H1 (cell line): Measurements from ENCODE around the gene YEATS2. TPM values are rescaled to one million over a fixed set of nuclear protein-coding genes. Genes with fewer than 3 reads are reported as not detected.

ENCODE experiments used
- CTCF ChIA-PET: fragments of 300-600 bp; sonication (Branson Sonifier 250); formaldehyde crosslinking; loops from one replicate; lab custom pipeline; 2021; ENCODE audit not compliant: partially characterized antibody; lab: Charles Lee
- POLR2A ChIA-PET: fragments of 300-600 bp; sonication (Branson Sonifier 250); formaldehyde crosslinking; loops from one replicate; lab custom pipeline; 2021; ENCODE audit warnings: inconsistent platforms; ENCODE audit not compliant: partially characterized antibody; lab: Charles Lee
- DNase-seq, 2 experiments: peaks; one replicate each; pipeline versions ENCODE4 v3.0.0 to v3.0.0-alpha.2; 2010 to 2022; ENCODE audit warnings: low spot score in 2 of 2, low read depth in 1 of 2, mixed read lengths in 1 of 2
- FAIRE-seq: peaks from 2 replicates; lab custom pipeline; 2011; peaks lifted over from hg19 to GRCh38; lab: Jason Lieb, UNC
- H2AFZ ChIP-seq: 2 replicates; pipeline ENCODE4 v1.8.1; 2012; ENCODE audit warnings: low read length, inconsistent platforms
- H2AK5ac ChIP-seq: 2 replicates; pipeline ENCODE4 v1.6.1; 2013; ENCODE audit warnings: low read depth, low read length
- H2BK120ac ChIP-seq: replicated peaks from 2 replicates; pipeline ENCODE3; 2013; ENCODE audit warnings: low read depth, low read length, inconsistent platforms
- H2BK12ac ChIP-seq: 2 replicates; pipeline ENCODE4 v1.6.1; 2013; ENCODE audit warnings: low read depth, low read length
- H2BK15ac ChIP-seq: 2 replicates; pipeline ENCODE4 v1.6.1; 2013; ENCODE audit warnings: low read length
- H2BK20ac ChIP-seq: 2 replicates; pipeline ENCODE4 v1.6.1; 2013; ENCODE audit warnings: low read length
- H2BK5ac ChIP-seq: 2 replicates; pipeline ENCODE4 v1.6.1; 2013; ENCODE audit warnings: low read depth, low read length
- H3K14ac ChIP-seq: 2 replicates; pipeline ENCODE4 v1.6.1; 2013; ENCODE audit warnings: inconsistent platforms; ENCODE audit not compliant: insufficient read length
- H3K18ac ChIP-seq: 2 replicates; pipeline ENCODE4 v1.6.1; 2013; ENCODE audit warnings: low read length; ENCODE audit errors: extremely low read depth
- H3K23ac ChIP-seq: 2 replicates; pipeline ENCODE4 v1.6.1; 2013; ENCODE audit warnings: inconsistent platforms; ENCODE audit not compliant: insufficient read length
- H3K23me2 ChIP-seq: 2 replicates; pipeline ENCODE4 v1.6.1; 2013; ENCODE audit warnings: low read depth, low read length
- H3K27ac ChIP-seq: 2 replicates; pipeline ENCODE4 v1.6.1; 2011; ENCODE audit warnings: low read depth, low read length, inconsistent platforms
- H3K27me3 ChIP-seq, 4 experiments: replicated peaks in 1 of 4; 1 replicate in 1 of 4; 2 replicates in 3 of 4; pipeline versions ENCODE4 v1.6.1 to v1.8.1; 2011 to 2013; ENCODE audit warnings: low read length in 3 of 4, mild to moderate bottlenecking in 3 of 4, inconsistent platforms in 2 of 4, mixed read lengths in 2 of 4, moderate library complexity in 1 of 4; ENCODE audit not compliant: control insufficient read depth in 3 of 4, insufficient read depth in 3 of 4; ENCODE audit errors: extremely low read depth in 1 of 4
- H3K36me3 ChIP-seq, 4 experiments: 2 replicates each; pipeline versions ENCODE4 v1.6.1 to v1.8.1; 2011 to 2013; ENCODE audit warnings: mild to moderate bottlenecking in 4 of 4, low read length in 3 of 4, moderate library complexity in 2 of 4, control low read depth in 1 of 4, inconsistent platforms in 1 of 4; ENCODE audit not compliant: insufficient read depth in 4 of 4, control insufficient read depth in 2 of 4
- H3K4ac ChIP-seq: replicated peaks from 2 replicates; pipeline ENCODE3; 2013; ENCODE audit warnings: low read length, low read depth, mixed read lengths, inconsistent platforms; ENCODE audit not compliant: insufficient read length
- H3K4me1 ChIP-seq, 4 experiments: replicated peaks in 1 of 4; 1 replicate in 1 of 4; 2 replicates in 3 of 4; pipeline versions ENCODE4 v1.6.1 to v1.8.1; 2011 to 2013; ENCODE audit warnings: low read length in 3 of 4, inconsistent platforms in 2 of 4, mixed read lengths in 1 of 4; ENCODE audit not compliant: insufficient read depth in 4 of 4, control insufficient read depth in 3 of 4
- H3K4me2 ChIP-seq, 2 experiments: 2 replicates each; pipeline versions ENCODE4 v1.6.1 to v1.8.1; 2011 to 2013; ENCODE audit warnings: low read depth in 2 of 2, low read length in 2 of 2, control low read depth in 1 of 2, inconsistent platforms in 1 of 2, mild to moderate bottlenecking in 1 of 2; ENCODE audit not compliant: insufficient read depth in 1 of 2
- H3K4me3 ChIP-seq, 4 experiments: fragments of 200-600, 300-600 bp in 1 of 4; sonication (generic), shearing (Covaris generic), sonication (Bioruptor Twin) in 1 of 4; 2 replicates each; pipeline versions ENCODE4 v1.5.1 to v1.8.1; 2011 to 2016; ENCODE audit warnings: low read length in 4 of 4, low read depth in 3 of 4, control low read depth in 2 of 4, inconsistent platforms in 2 of 4, mild to moderate bottlenecking in 2 of 4, mixed read lengths in 1 of 4, moderate library complexity in 1 of 4; ENCODE audit not compliant: insufficient read depth in 2 of 4; ENCODE audit errors: extremely low read depth in 1 of 4
- H3K56ac ChIP-seq: replicated peaks from 2 replicates; pipeline ENCODE3; 2013; ENCODE audit warnings: low read depth, mild to moderate bottlenecking, mixed read lengths, low read length, inconsistent platforms; ENCODE audit not compliant: insufficient read length
- H3K79me1 ChIP-seq: 2 replicates; pipeline ENCODE4 v1.6.1; 2013; ENCODE audit warnings: low read depth, low read length, control low read depth
- H3K79me2 ChIP-seq, 2 experiments: 2 replicates each; pipeline versions ENCODE4 v1.6.1 to v1.8.1; 2012 to 2013; ENCODE audit warnings: low read length in 2 of 2, mild to moderate bottlenecking in 2 of 2, inconsistent platforms in 1 of 2; ENCODE audit not compliant: insufficient read depth in 2 of 2, control insufficient read depth in 1 of 2
- H3K9ac ChIP-seq, 4 experiments: replicated peaks in 1 of 4; 1 replicate in 1 of 4; 2 replicates in 3 of 4; pipeline versions ENCODE4 v1.6.1 to v1.8.1; 2011 to 2013; ENCODE audit warnings: low read depth in 3 of 4, low read length in 3 of 4, control low read depth in 2 of 4, mild to moderate bottlenecking in 2 of 4, moderate library complexity in 2 of 4, inconsistent platforms in 1 of 4; ENCODE audit errors: extremely low read depth in 1 of 4
- H3K9me3 ChIP-seq, 2 experiments: 2 replicates each; pipeline versions ENCODE4 v1.6.1 to v1.8.1; 2012 to 2013; ENCODE audit warnings: mild to moderate bottlenecking in 2 of 2, moderate library complexity in 2 of 2, control low read depth in 1 of 2, inconsistent platforms in 1 of 2, low read depth in 1 of 2, low read length in 1 of 2, mixed read lengths in 1 of 2; ENCODE audit not compliant: insufficient read depth in 2 of 2
- H4K20me1 ChIP-seq, 2 experiments: replicated peaks in 1 of 2; 2 replicates each; pipeline versions ENCODE3 to v1.8.1; 2011 to 2013; ENCODE audit warnings: inconsistent platforms in 2 of 2, low read length in 2 of 2, mild to moderate bottlenecking in 1 of 2; ENCODE audit not compliant: insufficient read depth in 2 of 2, control insufficient read depth in 1 of 2
- H4K5ac ChIP-seq: 2 replicates; pipeline ENCODE4 v1.6.1; 2013; ENCODE audit warnings: low read length, low read depth, mixed read lengths, inconsistent platforms; ENCODE audit not compliant: insufficient read length
- H4K8ac ChIP-seq: 2 replicates; pipeline ENCODE4 v1.8.0; 2013; ENCODE audit warnings: mild to moderate bottlenecking, moderate library complexity, low read length, inconsistent platforms; ENCODE audit not compliant: insufficient read depth; ENCODE audit errors: extremely low read depth
- H4K91ac ChIP-seq: replicated peaks from 2 replicates; pipeline ENCODE3; 2013; ENCODE audit warnings: low read length, mixed read lengths, inconsistent platforms; ENCODE audit not compliant: insufficient read length
- EZH2 ChIP-seq: fragments of 200-600 bp; sonication (generic); IDR thresholded peaks from 2 replicates; pipeline ENCODE4 v1.7.1; 2012; ENCODE audit warnings: low read depth, mild to moderate bottlenecking, moderate library complexity, low read length, inconsistent platforms; ENCODE audit not compliant: severe bottlenecking
- TEAD4 ChIP-seq: IDR thresholded peaks from 2 replicates; pipeline ENCODE4 v1.6.1; 2012; ENCODE audit warnings: low read depth, low read length, inconsistent platforms, mixed read lengths
- WGBS, 2 experiments: shearing (Covaris generic) in 1 of 2; methylation state at CpG; one replicate each; pipeline versions ENCODE4 v1.1.6 to v1.1.7; 2013 to 2015; ENCODE audit warnings: low lambda C conversion rate in 2 of 2, mixed read lengths in 2 of 2, inconsistent platforms in 1 of 2, low coverage in 1 of 2, missing lambda C conversion rate in 1 of 2; ENCODE audit not compliant: insufficient replicate concordance in 2 of 2, insufficient coverage in 1 of 2, insufficient read length in 1 of 2; ENCODE audit errors: extremely low coverage in 1 of 2, missing lambda C conversion rate in 1 of 2; 5-methylcytosine and 5-hydroxymethylcytosine counted together
- polyA plus RNA-seq, 7 experiments: library from polyadenylated mRNA; depleted of rRNA in 3 of 7; stranded (reverse) in 5 of 7; unstranded in 2 of 7; fragments of >200 nt in 5 of 7; fragments of 200-250 nt in 2 of 7; gene quantifications; 1 replicate in 5 of 7; 2 replicates in 1 of 7; 4 replicates in 1 of 7; pipeline versions ENCODE4 v1.2.1 to v1.2.3, GENCODE V29; 2011 to 2013; ENCODE audit warnings: missing spikeins in 2 of 7, mixed read lengths in 2 of 7
- total RNA-seq: library from RNA; stranded (reverse); fragmentation: NEBNext Ultra II Directional; extraction: Animal tissue kit (Norgen Biotek cat#: 25700); gene quantifications from 2 replicates; pipeline ENCODE4 v1.2.1, GENCODE V29; 2021

The YEATS2 gene
- total and polyA plus RNA-seq, 2 of the 8 experiments (the other 6 are each of a cell fraction or from before 2014, with no cell fraction given): 35.3 to 53.7 TPM

GRCh38 chr3:183745300-183746098 is 47.9 kb downstream of the YEATS2 start:
- ChIA-PET CTCF (interaction anchor here (1.3 kb wide), 1 partner anchor 14 kb away, joined by 5 read pairs; no protein-coding TSS in a partner anchor), POLR2A (interaction anchor here (0.9 to 1.0 kb wide), 2 partner anchors 13 to 48 kb away, joined by 3 to 4 read pairs; partner anchors contain the start of gene YEATS2)
- H4K5ac ChIP-seq: no peak overlapping the region
- peaks cover 0 to 44% (median 22%) of the 10 kb centered on the region in 4 experiments; a peak in 6 of 8 replicates for H3K36me3 ChIP-seq
- H3K4ac ChIP-seq: no peak overlapping the region
- no peak overlapping the region for H3K23ac ChIP-seq
- H3K9me3 ChIP-seq: peaks cover 0 to 2% of the 10 kb centered on the region in 2 experiments; a peak in 2 of 4 replicates
- H4K8ac ChIP-seq: no peak overlapping the region
- H3K4me2 ChIP-seq: peak overlapping the region in 1 of 2 experiments; percentile 7; a peak in 1 of 4 replicates
- H2AFZ ChIP-seq: no peak overlapping the region
- no peak overlapping the region for H2BK20ac ChIP-seq
- no peaks in the 10 kb centered on the region; a peak in 1 of 4 replicates for H3K79me2 ChIP-seq
- peak overlapping the region; percentile 88 for H2BK5ac ChIP-seq
- peak overlapping the region; percentile 13 for H2BK15ac ChIP-seq
- no peak for TF ChIP-seq EZH2
- peak; percentile 84 for TF ChIP-seq TEAD4
- no peak overlapping the region for H3K9ac ChIP-seq
- H3K27ac ChIP-seq: peak overlapping the region; percentile 52; the same call in 1 of the 2 replicates
- no peak overlapping the region for H3K18ac ChIP-seq
- no peaks in the 10 kb centered on the region for H4K20me1 ChIP-seq
- 85% methylated on average over 16 of the region's 16 CpGs; no CpG with 5 or more reads in 1 of the 2 experiments for WGBS, 2 experiments
- DNase-seq: no peak
- peaks cover 2% of the 10 kb centered on the region; the same call in 1 of the 2 replicates for H3K79me1 ChIP-seq
- no peak overlapping the region for H2BK120ac ChIP-seq
- no peak overlapping the region for H4K91ac ChIP-seq
- no peak overlapping the region for H3K14ac ChIP-seq
- peak; percentile 19 for FAIRE-seq
- peak overlapping the region; percentile 5; the same call in 1 of the 2 replicates for H2BK12ac ChIP-seq
- H2AK5ac ChIP-seq: peak overlapping the region; percentile 89; the same call in 1 of the 2 replicates
- no peaks in the 10 kb centered on the region for H3K27me3 ChIP-seq
- no peaks in the 10 kb centered on the region for H3K23me2 ChIP-seq
- H3K4me3 ChIP-seq: no peak overlapping the region
- H3K4me1 ChIP-seq: peaks cover 0 to 5% (median 2%) of the 10 kb centered on the region in 4 experiments; a peak in 3 of 7 replicates
- H3K56ac ChIP-seq: no peak overlapping the region
